HUES48 (cell line): Measurements from ENCODE around the gene RAB24.
"Not testable (repeated sequence)": the region's sequence is repeated elsewhere in the genome, so short reads cannot be mapped to it uniquely, and the experiment has no call there.

Experiments used
- H3K27ac ChIP-seq: one replicate; pipeline ENCODE4 v1.7.0; 2013; ENCODE audit warnings: low read depth, low read length, inconsistent platforms
- H3K27me3 ChIP-seq: 2 replicates; pipeline ENCODE4 v1.6.1; 2013; ENCODE audit warnings: mild to moderate bottlenecking, low read length; ENCODE audit not compliant: control insufficient read depth, insufficient read depth
- H3K36me3 ChIP-seq: 2 replicates; pipeline ENCODE4 v1.6.1; 2013; ENCODE audit warnings: low read length; ENCODE audit not compliant: control insufficient read depth, insufficient read depth
- H3K4me1 ChIP-seq: 2 replicates; pipeline ENCODE4 v1.6.1; 2013; ENCODE audit warnings: mild to moderate bottlenecking, low read length; ENCODE audit not compliant: control insufficient read depth, insufficient read depth
- H3K4me3 ChIP-seq: 2 replicates; pipeline ENCODE4 v1.5.1; 2013; ENCODE audit warnings: mild to moderate bottlenecking, low read depth, low read length
- H3K9ac ChIP-seq: 2 replicates; pipeline ENCODE4 v1.6.1; 2013; ENCODE audit warnings: mild to moderate bottlenecking, low read depth, low read length, moderate library complexity
- H3K9me3 ChIP-seq: 2 replicates; pipeline ENCODE4 v1.6.1; 2013; ENCODE audit warnings: low read length; ENCODE audit not compliant: control insufficient read depth, insufficient read depth

Gene RAB24

DNA sequence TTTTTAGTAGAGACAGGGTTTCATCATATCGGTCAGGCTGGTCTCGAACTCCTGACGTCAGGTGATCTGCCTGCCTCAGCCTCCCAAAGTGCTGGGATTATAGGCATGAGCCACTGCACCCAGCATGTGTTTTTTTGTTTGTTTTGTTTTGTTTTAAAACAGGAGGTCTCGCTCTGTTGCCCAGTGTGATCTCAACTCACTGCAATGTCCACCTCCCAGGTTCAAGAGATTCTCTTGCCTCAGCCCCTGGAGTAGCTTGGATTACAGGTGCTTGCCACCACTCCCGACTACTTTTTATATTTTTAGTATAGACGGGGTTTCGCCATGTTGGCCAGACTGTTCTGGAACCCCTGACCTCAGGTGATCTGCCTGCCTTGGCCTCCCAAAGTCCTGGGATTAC is 44.8 kb downstream of the RAB24 start:
- not testable (repeated sequence) for H3K27ac ChIP-seq, H3K27me3 ChIP-seq, H3K4me1 ChIP-seq, H3K4me3 ChIP-seq, H3K9me3 ChIP-seq, H3K9ac ChIP-seq
- peaks cover 97% of the 10 kb centered on the region for H3K36me3 ChIP-seq

- Histone ChIP-seq H3K9me3 (no peaks in the 10 kb centered on the region), H3K4me1 (no peaks in the 10 kb centered on the region), H3K36me3 (peaks cover 97% of the 10 kb centered on the region), H3K27me3 (no peaks in the 10 kb centered on the region), H3K4me3 (no peak overlapping the region), H3K9ac (no peak overlapping the region), H3K27ac (no peak overlapping the region)
These were observed 47.2 kb downstream of the RAB24 start for GRCh38 chr5:177256296-177256695.

DNA sequence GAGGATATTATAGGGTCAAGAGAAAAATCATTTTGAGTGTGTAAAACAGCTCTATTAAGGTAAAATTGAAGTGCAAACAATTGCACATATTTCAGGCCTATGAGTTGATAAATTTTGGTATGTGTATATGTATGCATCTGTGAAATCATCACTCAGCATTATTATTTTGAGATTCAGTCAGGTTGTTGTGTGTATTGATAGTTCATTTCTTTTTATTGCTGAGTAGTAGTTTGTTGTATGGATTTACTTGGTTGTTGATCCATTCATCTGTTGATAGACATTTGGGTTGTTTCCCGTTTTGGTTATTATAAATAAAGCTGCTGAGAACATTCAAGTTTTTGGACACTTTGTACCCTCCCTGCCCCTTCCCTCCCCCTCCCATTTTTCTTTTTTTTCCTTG is 50.3 kb downstream of the RAB24 start:
- H3K4me1 ChIP-seq, result no peaks in the 10 kb centered on the region
- no peaks in the 10 kb centered on the region for H3K27me3 ChIP-seq
- no peak overlapping the region for H3K9ac ChIP-seq
- no peak overlapping the region for H3K27ac ChIP-seq
- H3K36me3 ChIP-seq, result peaks cover 94% of the 10 kb centered on the region
- H3K9me3 ChIP-seq, result no peaks in the 10 kb centered on the region
- no peak overlapping the region for H3K4me3 ChIP-seq
